ENCODE data around the gene C19orf47.

DNA sequence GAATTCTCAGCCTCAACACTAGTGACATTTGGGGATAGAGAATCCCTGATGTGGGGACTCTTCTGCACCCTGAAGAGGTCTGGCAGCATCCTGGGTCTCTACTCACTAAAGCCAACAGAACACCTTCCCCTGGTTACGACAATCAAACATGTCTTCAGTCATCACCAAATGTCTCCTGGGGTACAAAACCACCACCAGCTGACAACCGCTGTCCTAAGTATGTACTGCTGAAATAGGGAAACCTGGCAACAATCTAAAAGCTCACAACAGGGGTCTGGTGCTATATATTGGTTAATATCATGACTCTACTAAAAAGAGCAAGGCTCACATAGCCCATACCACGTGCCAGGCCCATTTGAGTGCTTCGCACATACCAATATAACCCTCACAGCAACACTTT lies 76.5 kb downstream of the C19orf47 start:
- TF ChIP-seq POLR2A (IDR thresholded peaks at IDR 0.05) (no peak), CTCF (IDR thresholded peaks at IDR 0.05) (no peak)

All from esophagus squamous epithelium (tissue), 4 donors.